IMR-90 (cell line): ENCODE data around the gene PMM1. TPM values are rescaled to one million over a fixed set of nuclear protein-coding genes. Genes with fewer than 3 reads are reported as not detected.

Source experiments
- ATAC-seq: fragments of 200-7000 bp; cut with Tn5 transposase; 2 replicates; pipeline ENCODE4 v1.9.1; 2020; ENCODE audit warnings: low read depth, mild to moderate bottlenecking, moderate library complexity
- BruUV-seq: library from RNA; stranded (reverse); fragments of 400-500 nt; replicated peaks from 2 replicates; lab custom pipeline; 2021; lab: Mats Ljungman, UMichigan
- CTCF ChIA-PET: fragments of 300-600 bp; formaldehyde crosslinking; extraction: SDS; loops from one replicate; lab custom pipeline; 2021; ENCODE audit warnings: antibody characterized with exemption; lab: Yijun Ruan, JAX
- POLR2A ChIA-PET: fragments of 300-600 bp; sonication (Branson Sonifier 250); formaldehyde crosslinking; loops from one replicate; lab custom pipeline; 2022; ENCODE audit warnings: antibody characterized with exemption; ENCODE audit not compliant: unreplicated experiment; lab: Charles Lee
- DNase-seq: peaks from one replicate; pipeline ENCODE4 v3.0.0; 2013
- H2AFZ ChIP-seq: replicated peaks from 2 replicates; pipeline ENCODE3; 2013; ENCODE audit warnings: low read length, mild to moderate bottlenecking; ENCODE audit not compliant: poor library complexity
- H2AK5ac ChIP-seq: 2 replicates; pipeline ENCODE4 v1.6.1; 2013; ENCODE audit warnings: low read depth, low read length, inconsistent platforms
- H2AK9ac ChIP-seq: replicated peaks from 2 replicates; pipeline ENCODE3; 2013; ENCODE audit warnings: mild to moderate bottlenecking, low read depth, low read length, moderate library complexity; ENCODE audit not compliant: poor library complexity
- H2BK120ac ChIP-seq: 2 replicates; pipeline ENCODE4 v1.6.1; 2013; ENCODE audit warnings: low read depth, low read length, inconsistent platforms
- H2BK15ac ChIP-seq: 3 replicates; pipeline ENCODE4 v1.6.1; 2013; ENCODE audit warnings: low read depth, low read length, inconsistent platforms
- H2BK20ac ChIP-seq: 2 replicates; pipeline ENCODE4 v1.6.1; 2013; ENCODE audit warnings: low read depth, mild to moderate bottlenecking, inconsistent platforms, low read length, moderate library complexity
- H2BK5ac ChIP-seq: 2 replicates; pipeline ENCODE4 v1.6.1; 2013; ENCODE audit warnings: mild to moderate bottlenecking, low read depth, low read length, inconsistent platforms; ENCODE audit not compliant: poor library complexity, severe bottlenecking
- H3K14ac ChIP-seq: replicated peaks from 2 replicates; pipeline ENCODE4 v1.6.1; 2013; ENCODE audit warnings: low read depth, low read length, inconsistent platforms
- H3K18ac ChIP-seq: 2 replicates; pipeline ENCODE4 v1.6.1; 2013; ENCODE audit warnings: low read depth, low read length, control low read depth
- H3K23ac ChIP-seq: 2 replicates; pipeline ENCODE4 v1.6.1; 2013; ENCODE audit warnings: low read depth, low read length, inconsistent platforms
- H3K27ac ChIP-seq: 2 replicates; pipeline ENCODE4 v1.5.1; 2013; ENCODE audit warnings: mild to moderate bottlenecking, control low read depth, low read length; ENCODE audit not compliant: insufficient read depth
- H3K27me3 ChIP-seq: 2 replicates; pipeline ENCODE4 v1.6.1; 2013; ENCODE audit warnings: low read length; ENCODE audit not compliant: control insufficient read depth, insufficient read depth
- H3K36me3 ChIP-seq: 2 replicates; pipeline ENCODE4 v1.6.1; 2013; ENCODE audit warnings: low read length, mixed read lengths; ENCODE audit not compliant: control insufficient read depth, insufficient read depth
- H3K4ac ChIP-seq: 2 replicates; pipeline ENCODE4 v1.6.1; 2013; ENCODE audit warnings: low read depth, low read length, inconsistent platforms
- H3K4me1 ChIP-seq: 2 replicates; pipeline ENCODE4 v1.6.1; 2013; ENCODE audit warnings: low read length, mixed read lengths; ENCODE audit not compliant: control insufficient read depth, insufficient read depth
- H3K4me2 ChIP-seq: 2 replicates; pipeline ENCODE4 v1.6.1; 2013; ENCODE audit warnings: low read depth, mild to moderate bottlenecking, control low read depth, low read length, moderate library complexity
- H3K4me3 ChIP-seq: 2 replicates; pipeline ENCODE4 v1.5.1; 2013; ENCODE audit warnings: low read depth, mild to moderate bottlenecking, control low read depth, low read length, moderate library complexity; ENCODE audit not compliant: insufficient read depth
- H3K56ac ChIP-seq: 2 replicates; pipeline ENCODE4 v1.6.1; 2013; ENCODE audit warnings: low read length, inconsistent platforms; ENCODE audit not compliant: insufficient read depth; ENCODE audit errors: extremely low read depth
- H3K79me1 ChIP-seq, 2 experiments: 2 replicates each; pipeline ENCODE4 v1.6.1; 2013; ENCODE audit warnings: low read length in 2 of 2, inconsistent platforms in 1 of 2, low read depth in 1 of 2
- H3K9ac ChIP-seq: 2 replicates; pipeline ENCODE4 v1.6.1; 2013; ENCODE audit warnings: low read depth, low read length, control low read depth
- H3K9me1 ChIP-seq: 2 replicates; pipeline ENCODE4 v1.6.1; 2013; ENCODE audit warnings: low read length, inconsistent platforms; ENCODE audit not compliant: insufficient read depth
- H3K9me3 ChIP-seq: 2 replicates; pipeline ENCODE4 v1.6.1; 2013; ENCODE audit warnings: low read length; ENCODE audit not compliant: control insufficient read depth, insufficient read depth
- H4K20me1 ChIP-seq: 2 replicates; pipeline ENCODE4 v1.6.1; 2013; ENCODE audit warnings: low read length, inconsistent platforms; ENCODE audit not compliant: insufficient read depth
- H4K5ac ChIP-seq: 2 replicates; pipeline ENCODE4 v1.6.1; 2013; ENCODE audit warnings: mild to moderate bottlenecking, low read depth, low read length, control low read depth
- H4K8ac ChIP-seq, 2 experiments: 2 replicates each; pipeline ENCODE4 v1.6.1; 2013; ENCODE audit warnings: low read depth in 2 of 2, low read length in 2 of 2, control low read depth in 1 of 2, inconsistent platforms in 1 of 2
- H4K91ac ChIP-seq: 2 replicates; pipeline ENCODE4 v1.6.1; 2013; ENCODE audit warnings: low read depth, low read length, inconsistent platforms; ENCODE audit not compliant: insufficient read depth
- BHLHE40 ChIP-seq: fragments of 150-350 bp; IDR thresholded peaks from 2 replicates; pipeline ENCODE4 v1.6.1; 2016; ENCODE audit warnings: mild to moderate bottlenecking, low read depth, low read length
- CEBPB ChIP-seq: IDR thresholded peaks from 2 replicates; pipeline ENCODE4 v1.6.1; 2012; ENCODE audit warnings: low read depth, low read length, improper control_type of control experiment
- FOS ChIP-seq: fragments of 150-350 bp; IDR thresholded peaks from 2 replicates; pipeline ENCODE4 v1.6.1; 2016; ENCODE audit warnings: low read depth, low read length
- POLR2A ChIP-seq: IDR thresholded peaks from 2 replicates; pipeline ENCODE4 v1.6.1; 2012; ENCODE audit warnings: mild to moderate bottlenecking, low read depth, low read length
- RAD21 ChIP-seq: IDR thresholded peaks from 2 replicates; pipeline ENCODE4 v1.6.1; 2012; ENCODE audit warnings: low read length, improper control_type of control experiment
- RCOR1 ChIP-seq: IDR thresholded peaks from 2 replicates; pipeline ENCODE4 v1.6.1; 2012; ENCODE audit warnings: mild to moderate bottlenecking, low read length, improper control_type of control experiment; ENCODE audit not compliant: insufficient replicate concordance
- RFX5 ChIP-seq: IDR thresholded peaks from 2 replicates; pipeline ENCODE4 v1.8.0; 2012; ENCODE audit warnings: low read depth, mild to moderate bottlenecking, low read length, moderate library complexity
- SMC3 ChIP-seq: fragments of 150-350 bp; IDR thresholded peaks from 2 replicates; pipeline ENCODE4 v1.6.1; 2016; ENCODE audit warnings: low read depth, mild to moderate bottlenecking, antibody characterized with exemption, low read length, moderate library complexity
- WGBS, 2 experiments: methylation state at CpG; one replicate each; pipeline versions ENCODE4 v1.1.5 to v1.1.7; 2013; ENCODE audit warnings: missing lambda C conversion rate in 2 of 2; ENCODE audit not compliant: insufficient read length in 1 of 2; ENCODE audit errors: extremely low coverage in 2 of 2; 5-methylcytosine and 5-hydroxymethylcytosine counted together
- dilution Hi-C: fragments of 300-500 bp; cut with HindIII; formaldehyde crosslinking; loops from one replicate; pipeline ENCODE4 v1.14.3; 2018; ENCODE audit warnings: low sequenced_read_pairs; ENCODE audit not compliant: unreplicated experiment
- in situ Hi-C: fragments of 300-500 bp; cut with MboI; formaldehyde crosslinking; loops from 3 replicates; pipeline ENCODE4 v1.14.3; 2019; ENCODE audit warnings: low sequenced_read_pairs, inconsistent platforms, mixed read lengths
- intact Hi-C: fragments of 100-400 bp; cut with micrococcal nuclease; formaldehyde crosslinking; loops from 2 replicates; pipeline ENCODE4 v1.10.0; 2022
- polyA plus RNA-seq, 3 experiments: library from polyadenylated mRNA; depleted of rRNA; stranded (reverse); fragments of >200 nt; gene quantifications; 2 replicates each; pipeline ENCODE4 v1.2.3, GENCODE V29; 2012; ENCODE audit warnings: low replicate concordance in 1 of 3
- total RNA-seq: library from RNA; depleted of rRNA; stranded (reverse); fragments of >200 nt; gene quantifications from 2 replicates; pipeline ENCODE4 v1.2.3, GENCODE V29; 2012
- TF ChIP-seq, protein P1 (sequence below): fragments of 150-350 bp; IDR thresholded peaks from 2 replicates; pipeline ENCODE4 v1.6.1; 2016; ENCODE audit warnings: low read depth, mild to moderate bottlenecking, low read length, moderate library complexity, borderline replicate concordance
- TF ChIP-seq, protein P2 (sequence below): fragments of 150-350 bp; IDR thresholded peaks from 2 replicates; pipeline ENCODE4 v1.6.1; 2017; ENCODE audit warnings: mild to moderate bottlenecking, antibody characterized with exemption, low read length, low read depth

PMM1 gene
- total and polyA plus RNA-seq, 2 of the 4 experiments (the other 2 are of a cell fraction), result 22.8 to 92.8 TPM

GRCh38 chr22:41595703-41596102 is 6.1 kb upstream of the PMM1 start:
- Histone ChIP-seq H2BK120ac (no peak overlapping the region), H3K4me3 (no peak overlapping the region), H3K4me1 (peaks cover 14% of the 10 kb centered on the region), H3K9me3 (no peaks in the 10 kb centered on the region), H3K14ac (no peak overlapping the region), H2AK9ac (no peak overlapping the region), H4K8ac (no peak overlapping the region), H3K9me1 (no peaks in the 10 kb centered on the region), H3K56ac (no peak overlapping the region), H2BK15ac (no peak overlapping the region), H3K27ac (no peak overlapping the region), H3K4me2 (no peak overlapping the region), H4K91ac (no peak overlapping the region), H3K79me1 (peaks cover 0 to 22% of the 10 kb centered on the region in 2 experiments; a peak in 2 of 4 replicates), H2BK20ac (no peak overlapping the region), H3K9ac (no peak overlapping the region), H4K5ac (no peak overlapping the region), H3K4ac (no peak overlapping the region), H3K18ac (no peak overlapping the region), H4K20me1 (peaks cover 11% of the 10 kb centered on the region), H3K27me3 (no peaks in the 10 kb centered on the region), H3K23ac (no peak overlapping the region), H2AK5ac (no peak overlapping the region), H3K36me3 (peaks cover 8% of the 10 kb centered on the region), H2BK5ac (no peak overlapping the region), H2AFZ (no peak overlapping the region)
- dilution Hi-C loops, result no loop called here
- intact Hi-C loops, result no loop called here
- ChIA-PET CTCF (interaction anchor here (1.8 kb wide), 1 partner anchor 42 kb away, joined by 7 read pairs; no protein-coding TSS in a partner anchor), POLR2A (no interaction called here)
- DNase-seq (no peak), ATAC-seq (no peak)
- TF ChIP-seq, protein P1, sequence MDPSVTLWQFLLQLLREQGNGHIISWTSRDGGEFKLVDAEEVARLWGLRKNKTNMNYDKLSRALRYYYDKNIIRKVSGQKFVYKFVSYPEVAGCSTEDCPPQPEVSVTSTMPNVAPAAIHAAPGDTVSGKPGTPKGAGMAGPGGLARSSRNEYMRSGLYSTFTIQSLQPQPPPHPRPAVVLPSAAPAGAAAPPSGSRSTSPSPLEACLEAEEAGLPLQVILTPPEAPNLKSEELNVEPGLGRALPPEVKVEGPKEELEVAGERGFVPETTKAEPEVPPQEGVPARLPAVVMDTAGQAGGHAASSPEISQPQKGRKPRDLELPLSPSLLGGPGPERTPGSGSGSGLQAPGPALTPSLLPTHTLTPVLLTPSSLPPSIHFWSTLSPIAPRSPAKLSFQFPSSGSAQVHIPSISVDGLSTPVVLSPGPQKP, result no peak
- TF ChIP-seq RAD21 (no peak), RFX5 (no peak), FOS (no peak), CEBPB (no peak), RCOR1 (no peak), SMC3 (no peak), BHLHE40 (no peak), POLR2A (no peak)
- TF ChIP-seq, protein P2, sequence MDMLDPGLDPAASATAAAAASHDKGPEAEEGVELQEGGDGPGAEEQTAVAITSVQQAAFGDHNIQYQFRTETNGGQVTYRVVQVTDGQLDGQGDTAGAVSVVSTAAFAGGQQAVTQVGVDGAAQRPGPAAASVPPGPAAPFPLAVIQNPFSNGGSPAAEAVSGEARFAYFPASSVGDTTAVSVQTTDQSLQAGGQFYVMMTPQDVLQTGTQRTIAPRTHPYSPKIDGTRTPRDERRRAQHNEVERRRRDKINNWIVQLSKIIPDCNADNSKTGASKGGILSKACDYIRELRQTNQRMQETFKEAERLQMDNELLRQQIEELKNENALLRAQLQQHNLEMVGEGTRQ, result no peak
- no CpG with 5 or more reads among the region's 5 CpGs for WGBS, 2 experiments
- BruUV-seq, result no TSS peak
- in situ Hi-C loops, result no loop called here
